ENCODE data around the gene ABHD17B. TPM values are rescaled to one million over a fixed set of nuclear protein-coding genes. Genes with fewer than 3 reads are reported as not detected.

Gene ABHD17B
- total RNA-seq, 4 donors from 2014 or later: 30.0 to 46.2 (median 34.0) TPM

DNA sequence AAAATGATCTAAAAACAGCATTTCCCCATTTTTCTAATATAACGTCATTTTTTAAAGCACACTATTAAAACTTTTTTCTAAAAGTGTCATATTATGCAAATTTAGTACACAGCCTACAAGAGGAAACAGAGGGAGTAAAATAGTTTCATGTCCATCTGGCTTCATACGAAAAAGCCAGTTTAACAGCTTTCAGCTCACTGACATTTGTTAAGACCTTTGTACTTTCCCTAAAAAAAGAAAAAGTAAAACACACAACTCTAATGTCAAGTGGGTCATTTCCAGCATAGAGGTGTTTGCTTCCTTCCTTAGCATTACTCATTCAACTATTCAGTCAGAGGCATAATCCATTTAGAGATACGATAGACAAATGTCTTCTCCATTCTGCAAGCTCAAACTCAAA, 49.4 kb downstream of the ABHD17B start:
- TF ChIP-seq, protein P1, sequence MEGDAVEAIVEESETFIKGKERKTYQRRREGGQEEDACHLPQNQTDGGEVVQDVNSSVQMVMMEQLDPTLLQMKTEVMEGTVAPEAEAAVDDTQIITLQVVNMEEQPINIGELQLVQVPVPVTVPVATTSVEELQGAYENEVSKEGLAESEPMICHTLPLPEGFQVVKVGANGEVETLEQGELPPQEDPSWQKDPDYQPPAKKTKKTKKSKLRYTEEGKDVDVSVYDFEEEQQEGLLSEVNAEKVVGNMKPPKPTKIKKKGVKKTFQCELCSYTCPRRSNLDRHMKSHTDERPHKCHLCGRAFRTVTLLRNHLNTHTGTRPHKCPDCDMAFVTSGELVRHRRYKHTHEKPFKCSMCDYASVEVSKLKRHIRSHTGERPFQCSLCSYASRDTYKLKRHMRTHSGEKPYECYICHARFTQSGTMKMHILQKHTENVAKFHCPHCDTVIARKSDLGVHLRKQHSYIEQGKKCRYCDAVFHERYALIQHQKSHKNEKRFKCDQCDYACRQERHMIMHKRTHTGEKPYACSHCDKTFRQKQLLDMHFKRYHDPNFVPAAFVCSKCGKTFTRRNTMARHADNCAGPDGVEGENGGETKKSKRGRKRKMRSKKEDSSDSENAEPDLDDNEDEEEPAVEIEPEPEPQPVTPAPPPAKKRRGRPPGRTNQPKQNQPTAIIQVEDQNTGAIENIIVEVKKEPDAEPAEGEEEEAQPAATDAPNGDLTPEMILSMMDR (IDR thresholded peaks at IDR 0.05): no peak
- TF ChIP-seq POLR2A (IDR thresholded peaks at IDR 0.05): no peak
- H3K36me3 ChIP-seq: no peaks in the 10 kb centered on the region
- no peak overlapping the region for H3K27ac ChIP-seq
- H3K9me3 ChIP-seq: no peaks in the 10 kb centered on the region
- intact Hi-C loops (cut with DNase I): no loop called here
- H3K27me3 ChIP-seq: no peaks in the 10 kb centered on the region
- no peaks in the 10 kb centered on the region for H3K4me1 ChIP-seq
- no peak for DNase-seq
- 84 to 86% methylated on average over 3 of the region's 3 CpGs for WGBS, 2 donors
- H3K4me3 ChIP-seq (replicated peaks in 1 of 3): no peak overlapping the region

DNA sequence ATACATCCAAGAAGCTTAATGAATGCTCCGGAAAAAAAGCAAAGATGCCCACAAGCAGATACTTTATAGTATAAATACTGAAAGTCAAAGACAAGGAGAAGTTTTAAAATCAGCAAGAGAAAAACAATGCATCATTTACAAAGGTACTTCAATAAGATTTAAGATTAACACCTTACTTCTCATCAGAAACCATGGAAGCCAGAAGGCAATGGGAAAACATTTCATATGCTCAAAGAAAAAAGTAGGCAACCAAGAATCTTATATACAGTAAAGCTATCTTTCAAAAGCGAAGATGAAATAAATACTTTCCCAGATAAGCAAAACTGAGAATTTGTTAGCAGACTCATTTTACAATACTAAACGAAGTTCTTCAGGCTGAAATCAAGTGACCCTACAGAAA, 51.1 kb downstream of the ABHD17B start:
- TF ChIP-seq, protein P1 (IDR thresholded peaks at IDR 0.05): no peak
- H3K27ac ChIP-seq: no peak overlapping the region
- no peak overlapping the region for H3K4me3 ChIP-seq (replicated peaks in 1 of 3)
- no peak for DNase-seq
- no peaks in the 10 kb centered on the region for H3K27me3 ChIP-seq
- 96 to 97% methylated on average over 3 of the region's 3 CpGs for WGBS, 2 donors
- no peaks in the 10 kb centered on the region for H3K36me3 ChIP-seq
- no peaks in the 10 kb centered on the region for H3K4me1 ChIP-seq
- no peaks in the 10 kb centered on the region for H3K9me3 ChIP-seq
- intact Hi-C loops (cut with DNase I): no loop called here

DNA sequence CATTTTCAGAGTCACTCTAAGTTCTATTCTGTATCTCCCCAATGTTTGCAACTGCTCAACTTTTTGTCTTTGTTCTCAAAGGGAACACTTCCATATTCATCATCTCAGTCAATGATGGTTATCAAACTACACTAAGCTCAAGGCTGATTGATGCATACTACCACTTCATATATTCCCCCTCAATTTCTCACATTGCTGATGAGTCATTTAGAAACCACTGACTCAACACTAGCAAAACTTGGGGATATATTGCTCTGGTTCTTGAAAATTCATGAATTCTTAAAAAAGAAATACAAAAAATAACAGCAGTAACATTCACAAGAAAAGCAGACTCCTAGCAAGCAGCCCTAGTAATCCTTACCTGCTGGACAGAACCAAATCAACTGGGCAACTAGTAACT, 52.2 kb downstream of the ABHD17B start:
- Histone ChIP-seq H3K4me1 (no peaks in the 10 kb centered on the region), H3K27me3 (no peaks in the 10 kb centered on the region), H3K9me3 (no peaks in the 10 kb centered on the region), H3K27ac (no peak overlapping the region), H3K36me3 (no peaks in the 10 kb centered on the region), H3K4me3 (replicated peaks in 1 of 3) (no peak overlapping the region)
- intact Hi-C loops (cut with DNase I): no loop called here
- DNase-seq: no peak
- TF ChIP-seq POLR2A (IDR thresholded peaks at IDR 0.05): no peak
- TF ChIP-seq, protein P1 (IDR thresholded peaks at IDR 0.05): no peak

DNA sequence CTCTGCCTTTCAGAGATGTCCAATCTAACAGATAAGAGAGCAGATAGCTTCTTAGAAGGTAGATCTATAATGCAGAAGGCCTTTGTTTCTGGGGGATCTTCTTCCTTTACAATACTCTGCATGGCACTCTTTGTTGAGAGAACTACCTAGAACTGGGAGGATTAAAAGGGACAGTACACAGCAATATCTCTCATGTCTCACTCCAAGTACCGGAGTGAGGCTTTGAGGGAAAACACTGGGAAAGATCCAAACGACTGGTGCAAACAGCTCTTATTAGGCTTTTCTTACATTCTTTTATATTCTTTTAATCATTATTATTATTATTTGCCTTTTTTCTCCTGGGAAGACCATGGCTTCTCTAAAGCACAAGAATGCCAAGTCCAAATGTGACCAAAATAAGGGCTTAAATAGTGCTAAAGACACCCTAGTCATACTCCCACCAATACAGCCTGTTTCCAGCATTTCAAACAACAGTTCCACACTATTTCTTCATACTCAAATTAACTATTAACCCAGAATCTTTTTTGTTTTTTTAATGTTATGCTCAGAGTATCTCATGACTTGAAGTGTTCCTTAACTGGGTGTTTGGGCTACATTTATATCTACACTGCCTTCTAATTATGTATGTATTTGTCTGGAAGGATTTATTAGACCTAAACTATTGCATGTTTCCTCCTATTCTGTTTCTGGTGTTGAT, 52.7 kb downstream of the ABHD17B start:
- no peak overlapping the region for H3K4me3 ChIP-seq (replicated peaks in 1 of 3)
- 96 to 98% methylated on average over 2 of the region's 2 CpGs for WGBS, 2 donors
- DNase-seq: no peak
- intact Hi-C loops (cut with DNase I): no loop called here
- no peaks in the 10 kb centered on the region for H3K36me3 ChIP-seq
- H3K9me3 ChIP-seq: no peaks in the 10 kb centered on the region
- no peaks in the 10 kb centered on the region for H3K27me3 ChIP-seq
- no peaks in the 10 kb centered on the region for H3K4me1 ChIP-seq
- no peak overlapping the region for H3K27ac ChIP-seq
- TF ChIP-seq, protein P1 (IDR thresholded peaks at IDR 0.05): no peak
- no peak for TF ChIP-seq POLR2A (IDR thresholded peaks at IDR 0.05)

DNA sequence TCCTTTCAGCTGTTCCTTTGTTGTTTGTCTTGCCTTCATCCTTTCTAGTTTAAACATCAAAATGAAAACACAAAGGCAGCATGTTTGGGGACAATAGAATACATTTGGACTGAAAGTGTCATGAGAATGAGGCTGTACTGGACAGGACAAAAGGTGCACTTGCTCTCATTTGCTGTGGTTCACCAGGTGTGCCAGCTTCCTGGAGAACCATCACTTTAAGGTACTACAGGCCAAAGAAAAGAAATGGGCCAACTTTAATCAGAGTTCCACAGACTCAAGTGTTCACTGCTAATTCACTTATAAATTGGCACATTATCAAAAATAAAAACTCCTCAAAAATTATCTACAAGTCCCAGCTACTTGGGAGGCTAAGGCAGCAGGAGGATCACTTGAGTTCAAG, 53.8 kb downstream of the ABHD17B start:
- H3K27me3 ChIP-seq: no peaks in the 10 kb centered on the region
- DNase-seq: no peak
- no peak overlapping the region for H3K4me3 ChIP-seq (replicated peaks in 1 of 3)
- TF ChIP-seq, protein P1 (IDR thresholded peaks at IDR 0.05): no peak
- TF ChIP-seq POLR2A (IDR thresholded peaks at IDR 0.05): no peak
- no peaks in the 10 kb centered on the region for H3K36me3 ChIP-seq
- no peaks in the 10 kb centered on the region for H3K9me3 ChIP-seq
- no peaks in the 10 kb centered on the region for H3K4me1 ChIP-seq
- H3K27ac ChIP-seq: no peak overlapping the region
- intact Hi-C loops (cut with DNase I): no loop called here

Measured in thyroid gland (tissue), 4 donors.